Breast epithelium (tissue), 3 donors: Measurements from ENCODE around the gene RREB1.

Experiments used
- POLR2AphosphoS5 ChIP-seq, 3 donors: sonication (generic); formaldehyde crosslinking; IDR thresholded peaks; one replicate each; pipeline ENCODE4 v1.6.1; 2017; ENCODE audit warnings: antibody characterized with exemption in 3 of 3
- TF ChIP-seq, protein P1 (sequence below), 3 donors: fragments of 450-650 bp; IDR thresholded peaks; one replicate each; pipeline ENCODE4 v1.5.1; 2016 to 2017; ENCODE audit warnings: antibody characterized with exemption in 3 of 3, mild to moderate bottlenecking in 3 of 3, moderate library complexity in 3 of 3

GRCh38 chr6:7238900-7239589, 131.3 kb downstream of the RREB1 start:
- TF ChIP-seq, protein P1, sequence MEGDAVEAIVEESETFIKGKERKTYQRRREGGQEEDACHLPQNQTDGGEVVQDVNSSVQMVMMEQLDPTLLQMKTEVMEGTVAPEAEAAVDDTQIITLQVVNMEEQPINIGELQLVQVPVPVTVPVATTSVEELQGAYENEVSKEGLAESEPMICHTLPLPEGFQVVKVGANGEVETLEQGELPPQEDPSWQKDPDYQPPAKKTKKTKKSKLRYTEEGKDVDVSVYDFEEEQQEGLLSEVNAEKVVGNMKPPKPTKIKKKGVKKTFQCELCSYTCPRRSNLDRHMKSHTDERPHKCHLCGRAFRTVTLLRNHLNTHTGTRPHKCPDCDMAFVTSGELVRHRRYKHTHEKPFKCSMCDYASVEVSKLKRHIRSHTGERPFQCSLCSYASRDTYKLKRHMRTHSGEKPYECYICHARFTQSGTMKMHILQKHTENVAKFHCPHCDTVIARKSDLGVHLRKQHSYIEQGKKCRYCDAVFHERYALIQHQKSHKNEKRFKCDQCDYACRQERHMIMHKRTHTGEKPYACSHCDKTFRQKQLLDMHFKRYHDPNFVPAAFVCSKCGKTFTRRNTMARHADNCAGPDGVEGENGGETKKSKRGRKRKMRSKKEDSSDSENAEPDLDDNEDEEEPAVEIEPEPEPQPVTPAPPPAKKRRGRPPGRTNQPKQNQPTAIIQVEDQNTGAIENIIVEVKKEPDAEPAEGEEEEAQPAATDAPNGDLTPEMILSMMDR (IDR thresholded peaks at IDR 0.05) = peak in 2 of 3 donors; percentile 72 to 73
- TF ChIP-seq POLR2AphosphoS5 (IDR thresholded peaks at IDR 0.05) = peak in 1 of 3 donors; percentile 28
